Calu3 (cell line): ENCODE data around the gene ATP5PO. TPM values are rescaled to one million over a fixed set of nuclear protein-coding genes. Genes with fewer than 3 reads are reported as not detected.
A peak's percentile ranks its signal among the peaks of the same experiment; 100 is the strongest.

Experiments
- BruUV-seq: library from RNA; stranded (reverse); fragments of 400-500 nt; replicated peaks from 2 replicates; lab custom pipeline; 2021; lab: Mats Ljungman, UMichigan
- CTCF ChIA-PET: fragments of 300-600 bp; sonication (Branson Sonifier 250); formaldehyde crosslinking; loops from one replicate; lab custom pipeline; 2022; ENCODE audit warnings: antibody characterized with exemption; lab: Charles Lee
- DNase-seq: peaks from one replicate; pipeline ENCODE4 v3.0.0; 2022
- H3K27ac Mint-ChIP-seq: one replicate; pipeline ENCODE4 v1.8.0; 2022; ENCODE audit warnings: mixed read lengths; ENCODE audit not compliant: unreplicated experiment
- H3K27me3 Mint-ChIP-seq: one replicate; pipeline ENCODE4 v1.8.0; 2022; ENCODE audit warnings: mixed read lengths; ENCODE audit not compliant: unreplicated experiment
- H3K36me3 Mint-ChIP-seq: one replicate; pipeline ENCODE4 v1.8.0; 2022; ENCODE audit warnings: mild to moderate bottlenecking, moderate library complexity, mixed read lengths; ENCODE audit not compliant: insufficient read depth, unreplicated experiment
- H3K4me1 Mint-ChIP-seq: one replicate; pipeline ENCODE4 v1.8.0; 2022; ENCODE audit warnings: mild to moderate bottlenecking, low read depth, mixed read lengths; ENCODE audit not compliant: unreplicated experiment
- H3K4me3 Mint-ChIP-seq: one replicate; pipeline ENCODE4 v1.8.0; 2022; ENCODE audit warnings: mild to moderate bottlenecking, low read depth, moderate library complexity, mixed read lengths; ENCODE audit not compliant: unreplicated experiment
- H3K9me3 Mint-ChIP-seq: one replicate; pipeline ENCODE4 v1.8.0; 2022; ENCODE audit warnings: low read depth, mixed read lengths; ENCODE audit not compliant: unreplicated experiment
- intact Hi-C: fragments of 100-400 bp; cut with micrococcal nuclease; formaldehyde crosslinking; loops from one replicate; pipeline ENCODE4 v1.10.0; 2022; ENCODE audit not compliant: unreplicated experiment
- total RNA-seq: library from RNA; stranded (reverse); gene quantifications from 2 replicates; pipeline ENCODE4 v1.2.3, GENCODE V29; 2022
- TF ChIP-seq, protein P1 (sequence below): fragments of 200-600 bp; IDR thresholded peaks from one replicate; pipeline ENCODE4 v1.8.0; 2022; ENCODE audit warnings: antibody characterized with exemption; ENCODE audit not compliant: unreplicated experiment

The ATP5PO gene
- total RNA-seq, 1 experiment from 2014 or later, result 125 TPM

- H3K27ac Mint-ChIP-seq, result no peak overlapping the region
- no peak for DNase-seq
- intact Hi-C loops, result no loop called here
- BruUV-seq, result no TSS peak
- CTCF ChIA-PET, result interaction anchor here (0.6 kb wide), 1 partner anchor 339 kb away, joined by 3 read pairs; no protein-coding TSS in a partner anchor
- peaks cover 13% of the 10 kb centered on the region for H3K4me1 Mint-ChIP-seq
- H3K9me3 Mint-ChIP-seq, result no peaks in the 10 kb centered on the region
- H3K27me3 Mint-ChIP-seq, result no peaks in the 10 kb centered on the region
- no peak overlapping the region for H3K4me3 Mint-ChIP-seq
- peaks cover 4% of the 10 kb centered on the region for H3K36me3 Mint-ChIP-seq
- TF ChIP-seq, protein P1, sequence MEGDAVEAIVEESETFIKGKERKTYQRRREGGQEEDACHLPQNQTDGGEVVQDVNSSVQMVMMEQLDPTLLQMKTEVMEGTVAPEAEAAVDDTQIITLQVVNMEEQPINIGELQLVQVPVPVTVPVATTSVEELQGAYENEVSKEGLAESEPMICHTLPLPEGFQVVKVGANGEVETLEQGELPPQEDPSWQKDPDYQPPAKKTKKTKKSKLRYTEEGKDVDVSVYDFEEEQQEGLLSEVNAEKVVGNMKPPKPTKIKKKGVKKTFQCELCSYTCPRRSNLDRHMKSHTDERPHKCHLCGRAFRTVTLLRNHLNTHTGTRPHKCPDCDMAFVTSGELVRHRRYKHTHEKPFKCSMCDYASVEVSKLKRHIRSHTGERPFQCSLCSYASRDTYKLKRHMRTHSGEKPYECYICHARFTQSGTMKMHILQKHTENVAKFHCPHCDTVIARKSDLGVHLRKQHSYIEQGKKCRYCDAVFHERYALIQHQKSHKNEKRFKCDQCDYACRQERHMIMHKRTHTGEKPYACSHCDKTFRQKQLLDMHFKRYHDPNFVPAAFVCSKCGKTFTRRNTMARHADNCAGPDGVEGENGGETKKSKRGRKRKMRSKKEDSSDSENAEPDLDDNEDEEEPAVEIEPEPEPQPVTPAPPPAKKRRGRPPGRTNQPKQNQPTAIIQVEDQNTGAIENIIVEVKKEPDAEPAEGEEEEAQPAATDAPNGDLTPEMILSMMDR, result no peak
Measured at GRCh38 chr21:33897739-33898138, 17.9 kb downstream of the ATP5PO start.

DNA sequence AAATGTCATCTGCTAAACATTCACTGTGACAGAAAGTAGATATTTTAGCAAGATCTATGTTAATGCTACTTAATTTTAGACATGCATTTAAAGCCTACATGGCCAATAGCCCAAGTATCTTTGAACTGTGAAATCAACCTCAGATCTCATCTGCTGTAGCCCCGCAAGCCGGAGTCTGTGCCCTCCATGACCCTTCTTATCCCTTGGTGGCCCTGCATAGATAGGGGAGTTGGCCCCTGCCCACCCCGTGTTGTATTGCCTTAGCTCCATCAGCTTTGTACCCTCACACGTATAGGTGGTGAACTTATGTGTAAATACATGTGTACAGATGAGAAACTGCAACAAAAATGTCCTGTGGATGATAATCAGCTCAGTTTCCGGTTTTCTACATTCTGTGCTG lies 18.5 kb downstream of the ATP5PO start:
- no peak for DNase-seq
- H3K27me3 Mint-ChIP-seq, result no peaks in the 10 kb centered on the region
- no TSS peak for BruUV-seq
- no peaks in the 10 kb centered on the region for H3K36me3 Mint-ChIP-seq
- no peak overlapping the region for H3K4me3 Mint-ChIP-seq
- H3K9me3 Mint-ChIP-seq, result no peaks in the 10 kb centered on the region
- CTCF ChIA-PET, result interaction anchor here (0.6 kb wide), 1 partner anchor 339 kb away, joined by 3 read pairs; no protein-coding TSS in a partner anchor
- TF ChIP-seq, protein P1, result no peak
- H3K4me1 Mint-ChIP-seq, result peaks cover 13% of the 10 kb centered on the region
- intact Hi-C loops, result no loop called here
- no peak overlapping the region for H3K27ac Mint-ChIP-seq

GRCh38 chr21:33896691-33897090 lies 18.9 kb downstream of the ATP5PO start:
- intact Hi-C loops, result no loop called here
- BruUV-seq, result no TSS peak
- Mint-ChIP-seq H3K27ac (no peak overlapping the region), H3K4me3 (no peak overlapping the region), H3K9me3 (no peaks in the 10 kb centered on the region), H3K27me3 (no peaks in the 10 kb centered on the region), H3K36me3 (no peaks in the 10 kb centered on the region), H3K4me1 (peaks cover 13% of the 10 kb centered on the region)
- CTCF ChIA-PET, result no interaction called here
- TF ChIP-seq, protein P1, result no peak
- no peak for DNase-seq

DNA sequence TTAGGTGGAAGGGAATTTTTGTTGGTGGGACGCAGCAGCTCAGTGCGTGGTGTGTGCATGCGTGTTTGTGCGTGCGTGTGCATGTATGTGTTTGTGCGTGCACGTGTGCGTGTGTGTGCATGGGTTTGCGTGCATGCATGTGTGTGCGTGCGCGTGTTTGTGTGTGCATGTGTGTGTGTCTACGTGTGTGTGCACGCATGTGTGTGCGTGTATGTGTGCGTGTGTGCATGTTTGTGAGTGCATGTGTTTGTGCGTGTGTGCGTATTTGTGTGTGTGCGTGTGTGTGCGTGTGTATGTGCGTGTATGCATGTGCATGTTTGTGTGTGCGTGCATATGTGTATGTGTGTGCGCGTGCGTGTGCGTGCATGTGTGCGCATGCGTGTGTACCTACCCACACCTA lies 20.2 kb downstream of the ATP5PO start:
- no TSS peak for BruUV-seq
- DNase-seq, result no peak
- Mint-ChIP-seq H3K9me3 (no peaks in the 10 kb centered on the region), H3K36me3 (no peaks in the 10 kb centered on the region), H3K4me3 (peak overlapping the region; percentile 62), H3K4me1 (peaks cover 13% of the 10 kb centered on the region), H3K27ac (no peak overlapping the region), H3K27me3 (no peaks in the 10 kb centered on the region)
- CTCF ChIA-PET, result interaction anchor here (0.5 to 1.2 kb wide), 3 partner anchors 290 to 442 kb away, joined by 4 to 11 read pairs (median 4); no protein-coding TSS in a partner anchor
- intact Hi-C loops, result no loop called here
- TF ChIP-seq, protein P1, result no peak
